ENCODE measurements around the gene CRYBG3. TPM values are rescaled to one million over a fixed set of nuclear protein-coding genes. Genes with fewer than 3 reads are reported as not detected.

Gene CRYBG3
- total and polyA plus RNA-seq, 2 of the 13 experiments (the other 11 are each of a cell fraction or from before 2014, with no cell fraction given), result 3.8 to 15.9 TPM

GRCh38 chr3:97795951-97796350, 25.9 kb upstream of the CRYBG3 start (continued):
- no peak for TF ChIP-seq TRIM22 (IDR thresholded peaks at IDR 0.05)
- no peak for TF ChIP-seq RAD21 (CRISPR knock-in tag; IDR thresholded peaks at IDR 0.05)

GRCh38 chr3:97804471-97804870, 17.3 kb upstream of the CRYBG3 start:
- no peaks in the 10 kb centered on the region for H3K9me3 ChIP-seq (ENCODE audit: low read length)
- ChIA-PET CTCF (ENCODE audit: low intra/inter-chr PET ratio, low total read pairs) (no interaction called here), POLR2A (no interaction called here)
- no peaks in the 10 kb centered on the region for H4K20me1 ChIP-seq (ENCODE audit: insufficient read depth, low read length)
- TF ChIP-seq NBN (conservative IDR thresholded peaks at IDR 0.05) (no peak), PBX3 (CRISPR knock-in tag; IDR thresholded peaks at IDR 0.05; ENCODE audit: borderline replicate concordance) (no peak), ZNF33A (CRISPR knock-in tag; IDR thresholded peaks at IDR 0.05; ENCODE audit: borderline replicate concordance) (no peak), NFE2 (CRISPR knock-in tag; IDR thresholded peaks at IDR 0.05) (no peak), ZNF616 (CRISPR knock-in tag; IDR thresholded peaks at IDR 0.05; ENCODE audit: low read depth) (no peak), KAT8 (CRISPR knock-in tag; IDR thresholded peaks at IDR 0.05) (no peak), ZMAT3 (CRISPR knock-in tag; conservative IDR thresholded peaks at IDR 0.05) (no peak), POGZ (CRISPR knock-in tag; IDR thresholded peaks at IDR 0.05) (no peak), HNRNPH1 (optimal IDR thresholded peaks at IDR 0.05; ENCODE audit: low read depth, low read length) (no peak)
- ATAC-seq, result no peak
- H3K27ac ChIP-seq (ENCODE audit: extremely low read length, insufficient read depth, low read length), result no peak overlapping the region
- no peaks in the 10 kb centered on the region for H3K27me3 ChIP-seq (ENCODE audit: control insufficient read depth in 1 of 2, insufficient read depth in 2 of 2, low read length in 2 of 2)
- no peaks in the 10 kb centered on the region for H3K79me2 ChIP-seq (ENCODE audit: insufficient read depth, low read length)
- H3K4me3 ChIP-seq (replicated peaks in 1 of 3; ENCODE audit: insufficient read depth in 1 of 3, low read depth in 2 of 3, low read length in 3 of 3), result no peak overlapping the region
- BruUV-seq (replicated peaks), result no TSS peak
- H3K4me2 ChIP-seq (ENCODE audit: low read depth, low read length), result no peak overlapping the region
- intact Hi-C loops (cut with micrococcal nuclease; ENCODE audit: unreplicated experiment) (no loop called here), in situ Hi-C loops (cut with HindIII; ENCODE audit: extremely low pct_ligation_motif_present, low pct_unique_long_range_greater_than_20kb) (no loop called here)
- 65% methylated on average over 3 of the region's 3 CpGs for WGBS (ENCODE audit: low lambda C conversion rate)
- FAIRE-seq, result no peak
- no peak overlapping the region for H3K9ac ChIP-seq (ENCODE audit: insufficient read depth, low read depth, low read length)
- H2AFZ ChIP-seq (ENCODE audit: low read length), result no peak overlapping the region
- no peak for DNase-seq (ENCODE audit: low spot score)
- H3K4me1 ChIP-seq (ENCODE audit: insufficient read depth, low read length), result no peaks in the 10 kb centered on the region
- H3K36me3 ChIP-seq (replicated peaks in 1 of 2; ENCODE audit: control insufficient read depth in 1 of 2, insufficient read depth in 2 of 2, low read length in 2 of 2), result no peaks in the 10 kb centered on the region
